Mucosa of descending colon (tissue), 3 donors: Measurements from ENCODE around the gene SDK2. TPM values are rescaled to one million over a fixed set of nuclear protein-coding genes. Genes with fewer than 3 reads are reported as not detected.

Experiments
- ATAC-seq: fragments of 200-7000 bp; cut with Tn5 transposase; one replicate; pipeline ENCODE4 v1.9.1; 2020; ENCODE audit warnings: mild to moderate bottlenecking, moderate library complexity
- DNase-seq, 3 donors: peaks; one replicate each; pipeline ENCODE4 v3.0.0-alpha.2; 2020
- H3K36me3 ChIP-seq: fragments of 200-600 bp; one replicate; pipeline ENCODE4 v1.8.0; 2021; ENCODE audit warnings: low read depth, mild to moderate bottlenecking
- H3K4me1 ChIP-seq: fragments of 200-600 bp; one replicate; pipeline ENCODE4 v1.8.0; 2021; ENCODE audit warnings: low read depth, mild to moderate bottlenecking
- H3K4me3 ChIP-seq: fragments of 200-600 bp; one replicate; pipeline ENCODE4 v1.8.0; 2021; ENCODE audit warnings: mild to moderate bottlenecking
- H3K9me3 ChIP-seq: fragments of 200-600 bp; one replicate; pipeline ENCODE4 v1.8.0; 2021; ENCODE audit warnings: mild to moderate bottlenecking
- CTCF ChIP-seq: fragments of 200-600 bp; IDR thresholded peaks from one replicate; pipeline ENCODE4 v1.8.0; 2022; ENCODE audit warnings: antibody characterized with exemption, mild to moderate bottlenecking
- intact Hi-C, 2 donors: fragments of 100-400 bp; cut with DNase I in 1 of 2; cut with micrococcal nuclease in 1 of 2; formaldehyde crosslinking; loops; one replicate each; pipeline versions ENCODE4 v1.11.0 to v1.11.1; 2022; cut with DNase I, micrococcal nuclease
- total RNA-seq, 3 donors: library from RNA; stranded (reverse); fragmentation: NEBNext Ultra II Directional in 2 of 3; extraction: Animal tissue kit (Norgen Biotek cat#: 25700) in 2 of 3; gene quantifications; one replicate each; pipeline versions ENCODE4 v1.2.1 to v1.2.4, GENCODE V29; 2021 to 2023
- donor health status: DM: no; HTN: no; CAD: no; lungs with moderate emphysema.
- donor health status: DM: no; HTN: no; CAD: no.
- donor health status: DM: no; HTN: yes; CAD: no.

Gene SDK2
- total RNA-seq, 3 donors from 2014 or later, result 1.2 to 1.6 (median 1.3) TPM

GRCh38 chr17:73396431-73397277, 247.6 kb downstream of the SDK2 start:
- H3K9me3 ChIP-seq, result no peaks in the 10 kb centered on the region
- no peak overlapping the region for H3K4me3 ChIP-seq
- intact Hi-C loops, result no loop called here
- TF ChIP-seq CTCF, result no peak
- H3K36me3 ChIP-seq, result no peaks in the 10 kb centered on the region
- no peak for DNase-seq
- no peaks in the 10 kb centered on the region for H3K4me1 ChIP-seq
- ATAC-seq, result no peak

GRCh38 chr17:73394512-73395450, 249.5 kb downstream of the SDK2 start:
- Histone ChIP-seq H3K4me1 (no peaks in the 10 kb centered on the region), H3K36me3 (no peaks in the 10 kb centered on the region), H3K9me3 (no peaks in the 10 kb centered on the region), H3K4me3 (no peak overlapping the region)
- intact Hi-C loops, result no loop called here
- no peak for TF ChIP-seq CTCF
- ATAC-seq (peak; percentile 19), DNase-seq (no peak)

GRCh38 chr17:73393962-73394361, 250.3 kb downstream of the SDK2 start:
- Histone ChIP-seq H3K9me3 (no peaks in the 10 kb centered on the region), H3K36me3 (no peaks in the 10 kb centered on the region), H3K4me3 (no peak overlapping the region), H3K4me1 (no peaks in the 10 kb centered on the region)
- TF ChIP-seq CTCF, result no peak
- ATAC-seq, result no peak
- intact Hi-C loops, result no loop called here
- DNase-seq, result no peak

GRCh38 chr17:73393381-73393780, 250.9 kb downstream of the SDK2 start:
- H3K36me3 ChIP-seq, result no peaks in the 10 kb centered on the region
- DNase-seq (no peak), ATAC-seq (no peak)
- no peaks in the 10 kb centered on the region for H3K9me3 ChIP-seq
- no peaks in the 10 kb centered on the region for H3K4me1 ChIP-seq
- intact Hi-C loops, result no loop called here
- TF ChIP-seq CTCF, result no peak
- H3K4me3 ChIP-seq, result no peak overlapping the region

GRCh38 chr17:73391331-73392265, 252.6 kb downstream of the SDK2 start:
- H3K4me1 ChIP-seq, result no peaks in the 10 kb centered on the region
- DNase-seq (no peak), ATAC-seq (no peak)
- H3K9me3 ChIP-seq, result no peaks in the 10 kb centered on the region
- intact Hi-C loops, result no loop called here
- no peak for TF ChIP-seq CTCF
- H3K36me3 ChIP-seq, result no peaks in the 10 kb centered on the region
- no peak overlapping the region for H3K4me3 ChIP-seq
